Esophagus muscularis mucosa (tissue), 4 donors: ENCODE results near the gene C11orf65.

Experiments
- CTCF ChIP-seq, 3 experiments: fragments of 200-600 bp in 2 of 3; fragments of 450-650 bp in 1 of 3; sonication (generic) in 2 of 3; IDR thresholded peaks; one replicate each; pipeline ENCODE4 v1.5.1; 2017 to 2019; ENCODE audit warnings: antibody characterized with exemption in 3 of 3, mild to moderate bottlenecking in 2 of 3, moderate library complexity in 1 of 3
- EP300 ChIP-seq: sonication (generic); formaldehyde crosslinking; IDR thresholded peaks from one replicate; pipeline ENCODE4 v1.6.1; 2017; ENCODE audit warnings: antibody characterized with exemption
- POLR2A ChIP-seq: fragments of 450-650 bp; IDR thresholded peaks from one replicate; pipeline ENCODE4 v1.6.1; 2017; ENCODE audit warnings: antibody characterized with exemption, moderate library complexity, mild to moderate bottlenecking, low read depth

- no peak for TF ChIP-seq POLR2A
- no peak for TF ChIP-seq CTCF (IDR thresholded peaks at IDR 0.05)
- TF ChIP-seq EP300, result no peak
These were observed 128.6 kb downstream of the C11orf65 start for GRCh38 chr11:108338750-108339149.
